H9 (cell line): ENCODE measurements around the gene LILRA1. TPM values are rescaled to one million over a fixed set of nuclear protein-coding genes. Genes with fewer than 3 reads are reported as not detected.

Experiments used
- DNase-seq: peaks from one replicate; pipeline ENCODE4 v3.0.0-alpha.2; 2017
- H2AFZ ChIP-seq: one replicate; pipeline ENCODE4 v1.6.1; 2013; ENCODE audit warnings: mild to moderate bottlenecking, low read length, control low read depth, moderate library complexity
- H2AK5ac ChIP-seq: 2 replicates; pipeline ENCODE4 v1.6.1; 2013; ENCODE audit warnings: low read length, control low read depth, mixed read lengths; ENCODE audit not compliant: insufficient read length
- H2BK120ac ChIP-seq: one replicate; pipeline ENCODE4 v1.6.1; 2013; ENCODE audit warnings: low read depth, mild to moderate bottlenecking, low read length, control low read depth, inconsistent platforms; ENCODE audit not compliant: poor library complexity, severe bottlenecking
- H2BK12ac ChIP-seq: 2 replicates; pipeline ENCODE4 v1.6.1; 2013; ENCODE audit warnings: low read length, control low read depth, mixed read lengths, low read depth; ENCODE audit not compliant: insufficient read length
- H2BK15ac ChIP-seq: 2 replicates; pipeline ENCODE4 v1.6.1; 2013; ENCODE audit warnings: low read depth, low read length, control low read depth
- H2BK20ac ChIP-seq: one replicate; pipeline ENCODE4 v1.6.1; 2013; ENCODE audit warnings: low read depth, mild to moderate bottlenecking, low read length, control low read depth, inconsistent platforms; ENCODE audit not compliant: poor library complexity, severe bottlenecking
- H2BK5ac ChIP-seq: 2 replicates; pipeline ENCODE4 v1.6.1; 2013; ENCODE audit warnings: low read length, control low read depth, mixed read lengths; ENCODE audit not compliant: insufficient read length
- H3K14ac ChIP-seq: 2 replicates; pipeline ENCODE4 v1.6.1; 2013; ENCODE audit warnings: low read length, control low read depth; ENCODE audit not compliant: insufficient read depth
- H3K18ac ChIP-seq: 2 replicates; pipeline ENCODE4 v1.6.1; 2013; ENCODE audit warnings: low read depth, mild to moderate bottlenecking, mixed read lengths, low read length, control low read depth; ENCODE audit not compliant: insufficient read length
- H3K23ac ChIP-seq: 2 replicates; pipeline ENCODE4 v1.6.1; 2013; ENCODE audit warnings: low read length, control low read depth, mixed read lengths, low read depth; ENCODE audit not compliant: insufficient read length
- H3K23me2 ChIP-seq: 2 replicates; pipeline ENCODE4 v1.6.1; 2013; ENCODE audit warnings: low read depth, mild to moderate bottlenecking, mixed read lengths, low read length, control low read depth; ENCODE audit not compliant: insufficient read length, poor library complexity, severe bottlenecking
- H3K27ac ChIP-seq: 2 replicates; pipeline ENCODE4 v1.5.1; 2013; ENCODE audit warnings: low read length, control low read depth, mixed read lengths, low read depth; ENCODE audit not compliant: insufficient read length
- H3K27me3 ChIP-seq: 2 replicates; pipeline ENCODE4 v1.6.1; 2013; ENCODE audit warnings: low read length, control low read depth, inconsistent platforms; ENCODE audit not compliant: insufficient read depth
- H3K4ac ChIP-seq: 2 replicates; pipeline ENCODE4 v1.6.1; 2013; ENCODE audit warnings: low read depth, mild to moderate bottlenecking, control low read depth, inconsistent platforms, low read length, moderate library complexity
- H3K4me1 ChIP-seq: 2 replicates; pipeline ENCODE4 v1.6.1; 2013; ENCODE audit warnings: low read length, control low read depth, inconsistent platforms; ENCODE audit not compliant: insufficient read depth
- H3K4me2 ChIP-seq: 2 replicates; pipeline ENCODE4 v1.6.1; 2013; ENCODE audit warnings: low read length, control low read depth, mixed read lengths; ENCODE audit not compliant: insufficient read length, insufficient read depth
- H3K56ac ChIP-seq: 2 replicates; pipeline ENCODE4 v1.6.1; 2013; ENCODE audit warnings: low read depth, mild to moderate bottlenecking, mixed read lengths, low read length, control low read depth; ENCODE audit not compliant: insufficient read length
- H3K79me1 ChIP-seq: 2 replicates; pipeline ENCODE4 v1.6.1; 2013; ENCODE audit warnings: low read depth, mild to moderate bottlenecking, moderate library complexity, low read length, control low read depth, inconsistent platforms; ENCODE audit not compliant: insufficient read depth, poor library complexity, severe bottlenecking
- H3K79me2 ChIP-seq: 2 replicates; pipeline ENCODE4 v1.6.1; 2013; ENCODE audit warnings: low read length, control low read depth, inconsistent platforms; ENCODE audit not compliant: insufficient read depth
- H3K9ac ChIP-seq: 2 replicates; pipeline ENCODE4 v1.6.1; 2013; ENCODE audit warnings: low read length, control low read depth, mixed read lengths; ENCODE audit not compliant: insufficient read length; ENCODE audit errors: extremely low read depth
- H3K9me3 ChIP-seq: one replicate; pipeline ENCODE4 v1.6.1; 2013; ENCODE audit warnings: low read depth, low read length, inconsistent platforms; ENCODE audit not compliant: control insufficient read depth
- H3T11ph ChIP-seq: one replicate; pipeline ENCODE4 v1.6.1; 2013; ENCODE audit warnings: mild to moderate bottlenecking, low read length, control low read depth, inconsistent platforms
- H4K20me1 ChIP-seq: one replicate; pipeline ENCODE4 v1.6.1; 2013; ENCODE audit not compliant: control insufficient read depth, insufficient read length, insufficient read depth
- H4K5ac ChIP-seq: 2 replicates; pipeline ENCODE4 v1.6.1; 2013; ENCODE audit warnings: low read depth, mild to moderate bottlenecking, mixed read lengths, low read length, control low read depth; ENCODE audit not compliant: insufficient read length
- H4K8ac ChIP-seq: replicated peaks from 2 replicates; pipeline ENCODE4 v1.6.1; 2013; ENCODE audit warnings: low read length, control low read depth, mixed read lengths, low read depth; ENCODE audit not compliant: insufficient read length
- H4K91ac ChIP-seq: 2 replicates; pipeline ENCODE4 v1.6.1; 2013; ENCODE audit warnings: low read depth, mild to moderate bottlenecking, moderate library complexity, mixed read lengths, low read length, control low read depth; ENCODE audit not compliant: insufficient read length
- H3K27ac Mint-ChIP-seq, 3 experiments: 2 replicates in 2 of 3; 3 replicates in 1 of 3; pipeline ENCODE4 v1.8.0; 2020 to 2021; ENCODE audit warnings: mixed read lengths in 3 of 3, mild to moderate bottlenecking in 1 of 3, moderate library complexity in 1 of 3
- H3K27me3 Mint-ChIP-seq: 2 replicates; pipeline ENCODE4 v1.8.0; 2021; ENCODE audit warnings: low read depth, mild to moderate bottlenecking, moderate library complexity, mixed read lengths
- H3K36me3 Mint-ChIP-seq, 3 experiments: 2 replicates in 2 of 3; 3 replicates in 1 of 3; pipeline ENCODE4 v1.8.0; 2020 to 2021; ENCODE audit warnings: low read depth in 3 of 3, mixed read lengths in 3 of 3; ENCODE audit not compliant: insufficient read depth in 1 of 3
- H3K4me1 Mint-ChIP-seq, 2 experiments: 2 replicates each; pipeline ENCODE4 v1.8.0; 2020; ENCODE audit warnings: mixed read lengths in 2 of 2
- H3K4me3 Mint-ChIP-seq, 2 experiments: 2 replicates in 1 of 2; 3 replicates in 1 of 2; pipeline ENCODE4 v1.8.0; 2020 to 2021; ENCODE audit warnings: mild to moderate bottlenecking in 2 of 2, mixed read lengths in 2 of 2, moderate library complexity in 1 of 2
- H3K9me3 Mint-ChIP-seq, 2 experiments: 2 replicates in 1 of 2; 3 replicates in 1 of 2; pipeline ENCODE4 v1.8.0; 2020; ENCODE audit warnings: mild to moderate bottlenecking in 2 of 2, mixed read lengths in 2 of 2, moderate library complexity in 1 of 2
- CTCF ChIP-seq: fragments of 200-600 bp; sonication (generic); conservative IDR thresholded peaks from 3 replicates; pipeline ENCODE4 v1.8.0; 2021; ENCODE audit warnings: antibody characterized with exemption, mild to moderate bottlenecking
- WGBS: extraction: QIAGEN DNeasy Blood & Tissue Kit; methylation state at CpG from one replicate; pipeline ENCODE4 v1.1.7; 2013; ENCODE audit warnings: missing lambda C conversion rate, low lambda C conversion rate, mixed read lengths; ENCODE audit not compliant: insufficient read length; ENCODE audit errors: extremely low coverage; 5-methylcytosine and 5-hydroxymethylcytosine counted together
- total RNA-seq: library from RNA; stranded (reverse); gene quantifications from 2 replicates; pipeline ENCODE4 v1.2.1, GENCODE V29; 2021

Gene LILRA1
- total RNA-seq, 1 experiment from 2014 or later, result not detected

GRCh38 chr19:54573330-54573872, 20.0 kb upstream of the LILRA1 start, which contains the start of gene LILRA2:
TSS of gene LILRA2 (plus strand) at chr19:54573790. CDS start at chr19:54573879, 89 bp downstream.
- Histone ChIP-seq H2BK15ac (no peak within 1 kb of the TSS), H2BK120ac (no peak within 1 kb of the TSS), H3K4me1 (no peaks in the 10 kb centered on the region), H2AK5ac (no peak within 1 kb of the TSS), H3K79me1 (no peaks in the 10 kb centered on the region), H2BK20ac (no peak within 1 kb of the TSS), H2BK12ac (no peak within 1 kb of the TSS), H3K18ac (no peak within 1 kb of the TSS), H3K27me3 (no peaks in the 10 kb centered on the region), H2BK5ac (no peak within 1 kb of the TSS), H3K79me2 (no peaks in the 10 kb centered on the region), H3K14ac (no peak within 1 kb of the TSS), H3K56ac (peak within 1 kb of the TSS; percentile 62), H3K23me2 (no peaks in the 10 kb centered on the region), H3T11ph (no peak within 1 kb of the TSS), H3K9ac (no peak within 1 kb of the TSS), H3K4me2 (no peak within 1 kb of the TSS), H4K20me1 (no peaks in the 10 kb centered on the region), H3K23ac (no peak within 1 kb of the TSS), H4K5ac (no peak within 1 kb of the TSS), H4K91ac (no peak within 1 kb of the TSS), H4K8ac (no peak within 1 kb of the TSS), H3K27ac (no peak within 1 kb of the TSS), H3K4ac (no peak within 1 kb of the TSS), H2AFZ (no peak within 1 kb of the TSS), H3K9me3 (peaks cover 85% of the 10 kb centered on the region)
- Mint-ChIP-seq H3K27me3 (peaks cover 6% of the 10 kb centered on the region), H3K4me3 (no peak within 1 kb of the TSS), H3K36me3 (peaks cover 0 to 16% (median 9%) of the 10 kb centered on the region in 3 experiments; a peak in 6 of 7 replicates), H3K27ac (no peak within 1 kb of the TSS), H3K4me1 (peaks cover 3% of the 10 kb centered on the region in 2 experiments; a peak in 3 of 4 replicates), H3K9me3 (peaks cover 96 to 100% of the 10 kb centered on the region in 2 experiments)
- no peak for DNase-seq
- no peak for TF ChIP-seq CTCF
- no CpG with 5 or more reads among the region's 10 CpGs for WGBS
